ENCODE measurements around the gene COL5A1. TPM values are rescaled to one million over a fixed set of nuclear protein-coding genes. Genes with fewer than 3 reads are reported as not detected.

The COL5A1 gene
- total RNA-seq, 1 donor from 2014 or later = 19.8 TPM

DNA sequence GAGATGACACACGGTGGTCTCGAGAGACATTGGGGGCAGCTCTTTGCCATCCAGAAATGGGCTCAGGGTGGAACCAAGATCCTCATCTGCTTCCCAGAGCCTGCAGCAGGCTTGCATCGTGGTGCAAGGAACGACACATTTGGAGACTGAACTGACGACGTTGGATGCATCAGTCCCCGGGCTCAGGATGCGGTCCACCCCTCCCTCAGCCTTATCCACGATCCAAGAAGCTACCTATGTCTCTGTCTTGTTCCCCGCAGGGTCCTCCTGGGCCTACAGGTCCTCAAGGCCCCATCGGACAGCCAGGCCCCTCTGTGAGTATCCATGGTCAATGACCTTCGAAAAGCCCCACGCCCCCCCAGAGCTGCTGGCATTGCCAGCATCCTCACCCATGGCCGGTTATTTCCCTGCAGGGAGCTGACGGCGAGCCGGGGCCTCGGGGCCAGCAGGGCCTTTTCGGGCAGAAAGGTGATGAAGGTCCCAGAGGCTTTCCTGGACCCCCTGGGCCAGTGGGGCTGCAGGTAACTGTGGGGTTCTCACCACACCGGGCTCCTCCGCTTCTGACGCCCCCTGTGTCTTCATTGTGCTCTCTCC lies 169.6 kb downstream of the COL5A1 start:
- no peaks in the 10 kb centered on the region for H3K9me3 Mint-ChIP-seq (ENCODE audit: low read depth)
- no peaks in the 10 kb centered on the region for H3K36me3 Mint-ChIP-seq (ENCODE audit: insufficient read depth)
- H3K27ac Mint-ChIP-seq = no peak overlapping the region
- DNase-seq (ENCODE audit: low spot score, unreplicated experiment) = no peak
- TF ChIP-seq, protein P1, sequence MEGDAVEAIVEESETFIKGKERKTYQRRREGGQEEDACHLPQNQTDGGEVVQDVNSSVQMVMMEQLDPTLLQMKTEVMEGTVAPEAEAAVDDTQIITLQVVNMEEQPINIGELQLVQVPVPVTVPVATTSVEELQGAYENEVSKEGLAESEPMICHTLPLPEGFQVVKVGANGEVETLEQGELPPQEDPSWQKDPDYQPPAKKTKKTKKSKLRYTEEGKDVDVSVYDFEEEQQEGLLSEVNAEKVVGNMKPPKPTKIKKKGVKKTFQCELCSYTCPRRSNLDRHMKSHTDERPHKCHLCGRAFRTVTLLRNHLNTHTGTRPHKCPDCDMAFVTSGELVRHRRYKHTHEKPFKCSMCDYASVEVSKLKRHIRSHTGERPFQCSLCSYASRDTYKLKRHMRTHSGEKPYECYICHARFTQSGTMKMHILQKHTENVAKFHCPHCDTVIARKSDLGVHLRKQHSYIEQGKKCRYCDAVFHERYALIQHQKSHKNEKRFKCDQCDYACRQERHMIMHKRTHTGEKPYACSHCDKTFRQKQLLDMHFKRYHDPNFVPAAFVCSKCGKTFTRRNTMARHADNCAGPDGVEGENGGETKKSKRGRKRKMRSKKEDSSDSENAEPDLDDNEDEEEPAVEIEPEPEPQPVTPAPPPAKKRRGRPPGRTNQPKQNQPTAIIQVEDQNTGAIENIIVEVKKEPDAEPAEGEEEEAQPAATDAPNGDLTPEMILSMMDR (IDR thresholded peaks at IDR 0.05; ENCODE audit: unreplicated experiment) = no peak
- peaks cover 1% of the 10 kb centered on the region for H3K4me1 Mint-ChIP-seq (ENCODE audit: low read depth)
- H3K27me3 Mint-ChIP-seq = no peaks in the 10 kb centered on the region
- no peak overlapping the region for H3K4me3 Mint-ChIP-seq (ENCODE audit: low read depth)

DNA sequence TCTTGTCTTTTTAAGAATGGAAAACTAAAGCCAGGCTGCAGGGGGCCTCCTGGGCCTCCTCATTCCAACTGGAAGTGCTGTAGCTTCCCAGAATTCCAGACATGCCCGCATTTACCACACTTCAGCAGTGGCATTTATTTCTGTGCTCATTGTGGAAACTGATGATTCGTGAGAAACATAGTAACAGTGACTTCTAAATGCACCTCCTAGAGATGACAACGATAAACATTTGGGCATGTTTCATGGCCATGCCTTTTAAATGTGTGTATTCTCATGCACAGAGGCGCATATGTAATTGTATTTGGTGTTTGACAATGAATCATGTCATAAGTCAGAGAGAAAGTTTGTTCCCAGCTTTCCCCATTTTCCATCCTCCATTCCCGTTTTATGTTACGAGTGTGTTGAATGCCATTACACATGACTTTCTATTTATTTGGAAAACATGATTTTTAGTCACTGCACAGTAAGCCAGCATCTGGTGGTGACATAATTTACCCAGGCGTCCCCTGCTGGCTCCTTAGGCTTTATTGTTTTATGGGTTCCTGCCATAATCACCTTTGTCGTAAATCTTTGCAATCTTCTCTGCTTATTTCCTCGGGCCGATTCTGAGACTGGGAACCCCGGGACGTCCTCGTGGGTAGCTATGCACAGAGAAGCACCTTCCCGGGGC lies 170.2 kb downstream of the COL5A1 start:
- Mint-ChIP-seq H3K9me3 (ENCODE audit: low read depth) (no peaks in the 10 kb centered on the region), H3K27ac (no peak overlapping the region), H3K4me3 (ENCODE audit: low read depth) (no peak overlapping the region), H3K36me3 (ENCODE audit: insufficient read depth) (no peaks in the 10 kb centered on the region), H3K4me1 (ENCODE audit: low read depth) (peaks cover 1% of the 10 kb centered on the region), H3K27me3 (no peaks in the 10 kb centered on the region)
- no peak for DNase-seq (ENCODE audit: low spot score, unreplicated experiment)
- TF ChIP-seq, protein P1 (IDR thresholded peaks at IDR 0.05; ENCODE audit: unreplicated experiment) = no peak

DNA sequence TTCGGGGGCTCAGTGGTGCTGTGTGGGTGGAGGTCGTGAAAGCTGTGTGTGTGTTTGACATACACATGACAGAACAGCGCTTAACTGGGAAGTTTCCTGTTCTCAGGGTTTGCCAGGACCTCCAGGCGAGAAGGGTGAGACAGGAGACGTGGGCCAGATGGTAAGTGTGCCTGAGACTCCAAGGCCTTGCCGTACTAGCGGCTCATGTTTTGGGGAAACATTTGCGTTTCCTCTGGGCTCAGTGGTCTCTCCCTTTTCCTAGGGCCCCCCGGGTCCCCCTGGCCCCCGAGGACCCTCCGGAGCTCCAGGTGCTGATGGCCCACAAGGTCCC lies 170.7 kb downstream of the COL5A1 start:
- DNase-seq (ENCODE audit: low spot score, unreplicated experiment) = no peak
- Mint-ChIP-seq H3K4me3 (ENCODE audit: low read depth) (no peak overlapping the region), H3K4me1 (ENCODE audit: low read depth) (peaks cover 1% of the 10 kb centered on the region), H3K27ac (no peak overlapping the region), H3K27me3 (no peaks in the 10 kb centered on the region), H3K36me3 (ENCODE audit: insufficient read depth) (no peaks in the 10 kb centered on the region), H3K9me3 (ENCODE audit: low read depth) (no peaks in the 10 kb centered on the region)
- TF ChIP-seq, protein P1 (IDR thresholded peaks at IDR 0.05; ENCODE audit: unreplicated experiment) = no peak

DNA sequence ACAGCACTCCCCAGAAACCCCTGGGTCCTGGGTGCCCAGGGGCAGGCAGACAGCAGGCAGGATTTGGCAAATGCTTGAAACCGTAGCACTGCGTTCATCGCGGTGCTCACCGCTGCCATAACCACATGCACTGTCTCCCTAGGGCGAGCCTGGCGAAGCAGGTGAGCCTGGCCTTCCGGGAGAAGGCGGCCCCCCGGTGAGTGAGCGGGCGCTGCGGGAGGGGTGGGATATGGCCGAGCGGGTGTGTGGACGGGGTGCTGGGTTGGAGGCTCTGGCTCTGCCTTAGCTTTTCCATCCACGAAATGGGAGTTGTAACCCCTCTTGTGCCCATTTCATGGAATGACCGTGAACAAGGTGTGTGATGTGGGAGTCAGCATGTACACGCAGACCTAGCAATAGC lies 172.2 kb downstream of the COL5A1 start:
- Mint-ChIP-seq H3K36me3 (ENCODE audit: insufficient read depth) (no peaks in the 10 kb centered on the region), H3K4me3 (ENCODE audit: low read depth) (no peak overlapping the region), H3K4me1 (ENCODE audit: low read depth) (no peaks in the 10 kb centered on the region), H3K27me3 (no peaks in the 10 kb centered on the region), H3K9me3 (ENCODE audit: low read depth) (no peaks in the 10 kb centered on the region), H3K27ac (no peak overlapping the region)
- TF ChIP-seq, protein P1 (IDR thresholded peaks at IDR 0.05; ENCODE audit: unreplicated experiment) = no peak
- no peak for DNase-seq (ENCODE audit: low spot score, unreplicated experiment)

DNA sequence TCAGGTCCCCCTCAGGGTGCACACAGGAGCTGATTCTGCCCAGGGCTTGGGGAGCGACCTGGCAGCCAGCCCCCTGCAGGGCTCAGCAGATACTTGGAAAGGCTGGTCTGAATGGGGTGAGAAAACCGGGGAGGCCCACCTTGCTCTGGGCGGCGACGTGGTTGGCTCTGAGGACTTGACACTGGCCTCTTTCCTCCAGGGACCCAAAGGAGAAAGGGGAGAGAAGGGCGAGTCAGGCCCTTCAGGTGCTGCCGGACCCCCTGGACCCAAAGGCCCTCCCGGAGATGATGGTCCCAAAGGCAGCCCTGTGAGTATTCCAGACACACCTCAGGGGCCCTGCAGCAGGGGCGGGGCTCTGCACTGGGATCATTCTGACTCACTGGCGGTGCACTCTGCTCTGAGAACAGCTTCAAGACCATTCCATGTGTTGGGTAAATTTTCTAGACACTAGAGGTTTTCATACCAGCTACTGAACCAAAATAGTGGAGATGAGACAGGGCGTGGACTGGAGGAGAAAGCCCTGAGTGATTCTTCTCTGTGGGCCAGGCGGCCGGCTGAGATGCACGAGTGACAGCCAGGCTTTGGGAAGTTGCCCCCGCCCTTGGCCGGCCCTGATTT lies 173.1 kb downstream of the COL5A1 start:
- Mint-ChIP-seq H3K4me3 (ENCODE audit: low read depth) (no peak overlapping the region), H3K4me1 (ENCODE audit: low read depth) (no peaks in the 10 kb centered on the region), H3K27ac (no peak overlapping the region), H3K27me3 (no peaks in the 10 kb centered on the region), H3K9me3 (ENCODE audit: low read depth) (no peaks in the 10 kb centered on the region), H3K36me3 (ENCODE audit: insufficient read depth) (no peaks in the 10 kb centered on the region)
- DNase-seq (ENCODE audit: low spot score, unreplicated experiment) = no peak
- TF ChIP-seq, protein P1 (IDR thresholded peaks at IDR 0.05; ENCODE audit: unreplicated experiment) = no peak
